PFSK-1 (cell line): ENCODE data around the gene ABHD6.

Experiments
- FOXP2 ChIP-seq: optimal IDR thresholded peaks from 2 replicates; pipeline ENCODE3; 2011; ENCODE audit warnings: borderline replicate concordance, control low read depth, inconsistent platforms; ENCODE audit not compliant: insufficient read depth; ENCODE audit errors: extremely low read length, extremely low read depth
- POLR2AphosphoS5 ChIP-seq: IDR thresholded peaks from 2 replicates; pipeline ENCODE4 v1.6.1; 2012; ENCODE audit warnings: low read depth, mild to moderate bottlenecking, control low read depth, low read length, moderate library complexity
- REST ChIP-seq, 2 experiments: IDR thresholded peaks; 2 replicates each; pipeline versions ENCODE4 v1.6.1 to v1.8.0; 2011 to 2012; ENCODE audit warnings: low read depth in 2 of 2, low read length in 2 of 2, control low read depth in 1 of 2, inconsistent platforms in 1 of 2, mild to moderate bottlenecking in 1 of 2, moderate library complexity in 1 of 2; ENCODE audit not compliant: insufficient read depth in 1 of 2
- SIN3A ChIP-seq: IDR thresholded peaks from 2 replicates; pipeline ENCODE4 v1.6.1; 2012; ENCODE audit warnings: mild to moderate bottlenecking, low read length, moderate library complexity, borderline replicate concordance; ENCODE audit not compliant: insufficient read depth
- TAF1 ChIP-seq: IDR thresholded peaks from 2 replicates; pipeline ENCODE4 v1.6.1; 2012; ENCODE audit warnings: low read length, control low read depth, borderline replicate concordance; ENCODE audit not compliant: insufficient read depth

Gene ABHD6

GRCh38 chr3:58258392-58259055 is 20.9 kb downstream of the ABHD6 start:
- no peak for TF ChIP-seq SIN3A
- no peak for TF ChIP-seq FOXP2
- no peak for TF ChIP-seq POLR2AphosphoS5
- TF ChIP-seq REST (IDR thresholded peaks at IDR 0.05; ENCODE audit: insufficient read depth in 1 of 2, low read depth in 2 of 2, low read length in 2 of 2) = no peak
- TF ChIP-seq TAF1 = no peak

- TF ChIP-seq SIN3A (no peak), REST (IDR thresholded peaks at IDR 0.05; ENCODE audit: insufficient read depth in 1 of 2, low read depth in 2 of 2, low read length in 2 of 2) (no peak), TAF1 (no peak), FOXP2 (no peak), POLR2AphosphoS5 (no peak)
These were observed 22.7 kb downstream of the ABHD6 start for GRCh38 chr3:58260261-58260731.

GRCh38 chr3:58260733-58261132 is 23.1 kb downstream of the ABHD6 start:
- TF ChIP-seq TAF1 = no peak
- TF ChIP-seq SIN3A = no peak
- no peak for TF ChIP-seq POLR2AphosphoS5

- TF ChIP-seq FOXP2 = no peak
- TF ChIP-seq SIN3A = no peak
- TF ChIP-seq TAF1 = no peak
- TF ChIP-seq POLR2AphosphoS5 = no peak
- TF ChIP-seq REST (IDR thresholded peaks at IDR 0.05; ENCODE audit: insufficient read depth in 1 of 2, low read depth in 2 of 2, low read length in 2 of 2) = no peak
These were observed 24.5 kb downstream of the ABHD6 start for GRCh38 chr3:58261954-58262666.

- TF ChIP-seq FOXP2 (no peak), SIN3A (no peak), REST (IDR thresholded peaks at IDR 0.05; ENCODE audit: insufficient read depth in 1 of 2, low read depth in 2 of 2, low read length in 2 of 2) (no peak), TAF1 (no peak), POLR2AphosphoS5 (no peak)
These were observed 29.0 kb downstream of the ABHD6 start for GRCh38 chr3:58266577-58266976.
